H9 (cell line): Measurements from ENCODE around the gene GNG11. TPM values are rescaled to one million over a fixed set of nuclear protein-coding genes. Genes with fewer than 3 reads are reported as not detected.

Experiments
- DNase-seq: peaks from one replicate; pipeline ENCODE4 v3.0.0-alpha.2; 2017
- H2AFZ ChIP-seq: one replicate; pipeline ENCODE4 v1.6.1; 2013; ENCODE audit warnings: mild to moderate bottlenecking, low read length, control low read depth, moderate library complexity
- H2AK5ac ChIP-seq: 2 replicates; pipeline ENCODE4 v1.6.1; 2013; ENCODE audit warnings: low read length, control low read depth, mixed read lengths; ENCODE audit not compliant: insufficient read length
- H2BK120ac ChIP-seq: one replicate; pipeline ENCODE4 v1.6.1; 2013; ENCODE audit warnings: low read depth, mild to moderate bottlenecking, low read length, control low read depth, inconsistent platforms; ENCODE audit not compliant: poor library complexity, severe bottlenecking
- H2BK12ac ChIP-seq: 2 replicates; pipeline ENCODE4 v1.6.1; 2013; ENCODE audit warnings: low read length, control low read depth, mixed read lengths, low read depth; ENCODE audit not compliant: insufficient read length
- H2BK15ac ChIP-seq: 2 replicates; pipeline ENCODE4 v1.6.1; 2013; ENCODE audit warnings: low read depth, low read length, control low read depth
- H2BK20ac ChIP-seq: one replicate; pipeline ENCODE4 v1.6.1; 2013; ENCODE audit warnings: low read depth, mild to moderate bottlenecking, low read length, control low read depth, inconsistent platforms; ENCODE audit not compliant: poor library complexity, severe bottlenecking
- H2BK5ac ChIP-seq: 2 replicates; pipeline ENCODE4 v1.6.1; 2013; ENCODE audit warnings: low read length, control low read depth, mixed read lengths; ENCODE audit not compliant: insufficient read length
- H3K14ac ChIP-seq: 2 replicates; pipeline ENCODE4 v1.6.1; 2013; ENCODE audit warnings: low read length, control low read depth; ENCODE audit not compliant: insufficient read depth
- H3K18ac ChIP-seq: 2 replicates; pipeline ENCODE4 v1.6.1; 2013; ENCODE audit warnings: low read depth, mild to moderate bottlenecking, mixed read lengths, low read length, control low read depth; ENCODE audit not compliant: insufficient read length
- H3K23ac ChIP-seq: 2 replicates; pipeline ENCODE4 v1.6.1; 2013; ENCODE audit warnings: low read length, control low read depth, mixed read lengths, low read depth; ENCODE audit not compliant: insufficient read length
- H3K23me2 ChIP-seq: 2 replicates; pipeline ENCODE4 v1.6.1; 2013; ENCODE audit warnings: low read depth, mild to moderate bottlenecking, mixed read lengths, low read length, control low read depth; ENCODE audit not compliant: insufficient read length, poor library complexity, severe bottlenecking
- H3K27ac ChIP-seq: 2 replicates; pipeline ENCODE4 v1.5.1; 2013; ENCODE audit warnings: low read length, control low read depth, mixed read lengths, low read depth; ENCODE audit not compliant: insufficient read length
- H3K27me3 ChIP-seq: 2 replicates; pipeline ENCODE4 v1.6.1; 2013; ENCODE audit warnings: low read length, control low read depth, inconsistent platforms; ENCODE audit not compliant: insufficient read depth
- H3K4ac ChIP-seq: 2 replicates; pipeline ENCODE4 v1.6.1; 2013; ENCODE audit warnings: low read depth, mild to moderate bottlenecking, control low read depth, inconsistent platforms, low read length, moderate library complexity
- H3K4me1 ChIP-seq: 2 replicates; pipeline ENCODE4 v1.6.1; 2013; ENCODE audit warnings: low read length, control low read depth, inconsistent platforms; ENCODE audit not compliant: insufficient read depth
- H3K4me2 ChIP-seq: 2 replicates; pipeline ENCODE4 v1.6.1; 2013; ENCODE audit warnings: low read length, control low read depth, mixed read lengths; ENCODE audit not compliant: insufficient read length, insufficient read depth
- H3K56ac ChIP-seq: 2 replicates; pipeline ENCODE4 v1.6.1; 2013; ENCODE audit warnings: low read depth, mild to moderate bottlenecking, mixed read lengths, low read length, control low read depth; ENCODE audit not compliant: insufficient read length
- H3K79me1 ChIP-seq: 2 replicates; pipeline ENCODE4 v1.6.1; 2013; ENCODE audit warnings: low read depth, mild to moderate bottlenecking, moderate library complexity, low read length, control low read depth, inconsistent platforms; ENCODE audit not compliant: insufficient read depth, poor library complexity, severe bottlenecking
- H3K79me2 ChIP-seq: 2 replicates; pipeline ENCODE4 v1.6.1; 2013; ENCODE audit warnings: low read length, control low read depth, inconsistent platforms; ENCODE audit not compliant: insufficient read depth
- H3K9ac ChIP-seq: 2 replicates; pipeline ENCODE4 v1.6.1; 2013; ENCODE audit warnings: low read length, control low read depth, mixed read lengths; ENCODE audit not compliant: insufficient read length; ENCODE audit errors: extremely low read depth
- H3K9me3 ChIP-seq: one replicate; pipeline ENCODE4 v1.6.1; 2013; ENCODE audit warnings: low read depth, low read length, inconsistent platforms; ENCODE audit not compliant: control insufficient read depth
- H3T11ph ChIP-seq: one replicate; pipeline ENCODE4 v1.6.1; 2013; ENCODE audit warnings: mild to moderate bottlenecking, low read length, control low read depth, inconsistent platforms
- H4K20me1 ChIP-seq: one replicate; pipeline ENCODE4 v1.6.1; 2013; ENCODE audit not compliant: control insufficient read depth, insufficient read length, insufficient read depth
- H4K5ac ChIP-seq: 2 replicates; pipeline ENCODE4 v1.6.1; 2013; ENCODE audit warnings: low read depth, mild to moderate bottlenecking, mixed read lengths, low read length, control low read depth; ENCODE audit not compliant: insufficient read length
- H4K8ac ChIP-seq: replicated peaks from 2 replicates; pipeline ENCODE4 v1.6.1; 2013; ENCODE audit warnings: low read length, control low read depth, mixed read lengths, low read depth; ENCODE audit not compliant: insufficient read length
- H4K91ac ChIP-seq: 2 replicates; pipeline ENCODE4 v1.6.1; 2013; ENCODE audit warnings: low read depth, mild to moderate bottlenecking, moderate library complexity, mixed read lengths, low read length, control low read depth; ENCODE audit not compliant: insufficient read length
- H3K27ac Mint-ChIP-seq, 3 experiments: 2 replicates in 2 of 3; 3 replicates in 1 of 3; pipeline ENCODE4 v1.8.0; 2020 to 2021; ENCODE audit warnings: mixed read lengths in 3 of 3, mild to moderate bottlenecking in 1 of 3, moderate library complexity in 1 of 3
- H3K27me3 Mint-ChIP-seq: 2 replicates; pipeline ENCODE4 v1.8.0; 2021; ENCODE audit warnings: low read depth, mild to moderate bottlenecking, moderate library complexity, mixed read lengths
- H3K36me3 Mint-ChIP-seq, 3 experiments: 2 replicates in 2 of 3; 3 replicates in 1 of 3; pipeline ENCODE4 v1.8.0; 2020 to 2021; ENCODE audit warnings: low read depth in 3 of 3, mixed read lengths in 3 of 3; ENCODE audit not compliant: insufficient read depth in 1 of 3
- H3K4me1 Mint-ChIP-seq, 2 experiments: 2 replicates each; pipeline ENCODE4 v1.8.0; 2020; ENCODE audit warnings: mixed read lengths in 2 of 2
- H3K4me3 Mint-ChIP-seq, 2 experiments: 2 replicates in 1 of 2; 3 replicates in 1 of 2; pipeline ENCODE4 v1.8.0; 2020 to 2021; ENCODE audit warnings: mild to moderate bottlenecking in 2 of 2, mixed read lengths in 2 of 2, moderate library complexity in 1 of 2
- H3K9me3 Mint-ChIP-seq, 2 experiments: 2 replicates in 1 of 2; 3 replicates in 1 of 2; pipeline ENCODE4 v1.8.0; 2020; ENCODE audit warnings: mild to moderate bottlenecking in 2 of 2, mixed read lengths in 2 of 2, moderate library complexity in 1 of 2
- CTCF ChIP-seq: fragments of 200-600 bp; sonication (generic); conservative IDR thresholded peaks from 3 replicates; pipeline ENCODE4 v1.8.0; 2021; ENCODE audit warnings: antibody characterized with exemption, mild to moderate bottlenecking
- total RNA-seq: library from RNA; stranded (reverse); gene quantifications from 2 replicates; pipeline ENCODE4 v1.2.1, GENCODE V29; 2021

Gene GNG11
- total RNA-seq, 1 experiment from 2014 or later = 0.68 TPM

DNA sequence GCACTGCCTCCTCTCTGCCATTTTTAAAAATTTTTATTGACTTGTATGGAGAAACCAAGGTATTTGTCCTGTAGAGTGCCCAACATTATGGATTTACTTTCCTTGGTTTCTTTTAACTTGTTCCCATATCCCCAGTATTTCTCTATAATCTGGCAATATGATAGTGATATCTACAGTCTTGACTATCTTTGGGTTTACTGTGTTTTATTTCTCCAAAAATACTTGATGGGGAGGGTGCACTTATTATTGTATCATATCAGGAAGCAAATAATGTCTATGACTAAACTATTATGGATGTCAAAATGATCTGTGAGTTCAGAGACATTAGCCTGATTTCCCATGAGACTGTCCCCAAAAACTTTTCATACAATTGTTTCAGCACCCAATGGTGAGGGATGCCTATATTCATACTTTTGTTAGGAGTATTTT is 37.6 kb upstream of the GNG11 start:
- DNase-seq = no peak
- no peak overlapping the region for H2BK120ac ChIP-seq
- H3K9ac ChIP-seq = no peak overlapping the region
- no peak overlapping the region for H2BK20ac ChIP-seq
- no peak overlapping the region for H3K4me2 ChIP-seq
- H3K4ac ChIP-seq = no peak overlapping the region
- no peaks in the 10 kb centered on the region for H3K9me3 ChIP-seq
- peaks cover 2 to 6% (median 4%) of the 10 kb centered on the region in 3 experiments; a peak in 4 of 7 replicates for H3K36me3 Mint-ChIP-seq
- no peak overlapping the region for H2BK12ac ChIP-seq
- H3K4me1 Mint-ChIP-seq = no peaks in the 10 kb centered on the region
- no peaks in the 10 kb centered on the region for H3K27me3 ChIP-seq
- no peak overlapping the region for H3K27ac Mint-ChIP-seq
- no peak overlapping the region for H2BK5ac ChIP-seq
- no peak overlapping the region for H3K4me3 Mint-ChIP-seq
- peaks cover 13% of the 10 kb centered on the region for H3K27me3 Mint-ChIP-seq
- H2AFZ ChIP-seq = no peak overlapping the region
- no peaks in the 10 kb centered on the region for H3K23me2 ChIP-seq
- no peak overlapping the region for H3K14ac ChIP-seq
- H3K9me3 Mint-ChIP-seq = peaks cover 6 to 7% of the 10 kb centered on the region in 2 experiments; a peak in 4 of 5 replicates
- H3K56ac ChIP-seq = no peak overlapping the region
- no peak overlapping the region for H4K5ac ChIP-seq
- no peaks in the 10 kb centered on the region for H4K20me1 ChIP-seq
- H3K79me2 ChIP-seq = no peaks in the 10 kb centered on the region
- no peaks in the 10 kb centered on the region for H3K79me1 ChIP-seq
- H2BK15ac ChIP-seq = no peak overlapping the region
- H2AK5ac ChIP-seq = no peak overlapping the region
- no peak overlapping the region for H3K23ac ChIP-seq
- no peak for TF ChIP-seq CTCF
- H3T11ph ChIP-seq = no peak overlapping the region
- no peak overlapping the region for H4K91ac ChIP-seq
- H3K4me1 ChIP-seq = no peaks in the 10 kb centered on the region
- H3K27ac ChIP-seq = no peak overlapping the region
- no peak overlapping the region for H4K8ac ChIP-seq
- no peak overlapping the region for H3K18ac ChIP-seq
